HG02852 (cell line): Measurements from ENCODE around the gene APOL1.
"Not testable (repeated sequence)": the region's sequence is repeated elsewhere in the genome, so short reads cannot be mapped to it uniquely, and the experiment has no call there.

ENCODE experiments used
- ATAC-seq: cut with Tn5 transposase; IDR thresholded peaks from one replicate; pipeline ENCODE4 v1.9.1; 2021; ENCODE audit warnings: mild to moderate bottlenecking, moderate library complexity; ENCODE audit not compliant: unreplicated experiment

The APOL1 gene

GRCh38 chr22:36224245-36224644 is 28.7 kb upstream of the APOL1 start:
- ATAC-seq = no peak

DNA sequence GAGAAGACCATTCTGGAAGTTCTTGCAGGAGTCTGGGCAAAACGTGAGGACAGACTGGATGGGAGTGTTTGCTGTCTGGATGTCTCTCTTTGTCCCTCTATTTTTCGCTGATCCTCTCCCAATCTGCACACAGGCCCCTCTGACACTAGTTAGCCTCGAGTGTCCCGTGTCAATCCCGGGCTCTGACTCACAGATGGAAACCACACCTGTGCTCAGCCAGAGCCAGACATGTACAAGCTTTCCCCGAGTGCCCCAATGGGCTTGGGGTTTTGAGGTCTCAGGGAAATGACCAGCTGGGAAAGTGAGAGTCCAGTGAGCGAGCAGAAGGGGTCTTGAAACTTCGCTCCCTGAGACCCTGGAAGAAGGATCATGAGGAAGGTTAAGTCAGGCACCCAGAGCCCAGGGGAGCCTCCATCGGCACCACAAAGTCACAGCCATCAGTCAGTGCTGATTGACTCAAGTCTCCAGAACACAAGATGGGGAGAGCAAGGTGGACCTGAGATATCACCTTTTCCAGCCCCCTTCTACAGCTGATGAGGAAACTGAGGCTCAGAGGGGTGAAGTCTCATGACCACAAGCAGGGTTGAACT is 27.5 kb upstream of the APOL1 start:
- ATAC-seq = no peak

- ATAC-seq = no peak
These were observed 26.7 kb upstream of the APOL1 start for GRCh38 chr22:36226189-36226588.

GRCh38 chr22:36227396-36227795 is 25.5 kb upstream of the APOL1 start:
- no peak for ATAC-seq

DNA sequence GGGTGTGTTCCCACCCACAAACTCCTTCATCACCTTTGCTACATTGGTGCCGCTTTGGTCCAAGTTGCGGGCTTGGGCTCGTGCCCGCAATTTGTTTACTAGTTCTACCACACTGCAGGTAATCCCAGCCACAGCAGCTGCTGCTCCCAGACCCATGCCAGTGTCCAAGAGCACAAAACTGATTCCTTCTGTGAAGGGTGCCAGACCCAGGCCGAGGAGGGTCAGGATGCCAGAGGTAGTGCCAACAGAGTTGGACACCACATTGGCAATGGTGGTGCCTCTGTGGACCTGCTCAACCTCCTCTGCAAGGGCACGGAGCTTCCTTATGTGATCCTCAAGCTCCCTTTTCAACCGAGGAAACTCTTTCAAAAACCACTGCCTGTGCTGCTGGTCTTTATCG is 25.1 kb upstream of the APOL1 start:
- ATAC-seq = no peak

GRCh38 chr22:36228369-36228768 is 24.6 kb upstream of the APOL1 start:
- ATAC-seq = not testable (repeated sequence)

DNA sequence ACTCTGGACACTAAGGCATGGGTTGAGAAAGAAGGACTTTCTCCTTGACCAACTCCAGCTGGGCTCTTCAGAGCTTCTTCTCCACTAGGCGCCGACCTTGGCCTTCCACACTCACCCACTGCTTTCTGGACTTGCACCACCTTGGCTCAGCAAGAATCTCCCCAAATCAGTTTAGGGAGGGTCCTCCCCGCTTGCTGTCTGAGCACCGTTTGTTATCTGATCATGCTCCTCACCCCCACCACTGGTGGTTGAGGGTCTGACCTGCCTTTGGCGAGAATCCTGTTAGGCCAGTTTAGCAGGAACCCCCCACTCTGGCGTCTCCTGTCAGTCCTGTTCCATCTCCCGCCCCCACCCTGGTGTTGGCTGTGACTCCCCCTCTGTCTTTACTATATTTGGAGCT is 24.0 kb upstream of the APOL1 start:
- no peak for ATAC-seq

DNA sequence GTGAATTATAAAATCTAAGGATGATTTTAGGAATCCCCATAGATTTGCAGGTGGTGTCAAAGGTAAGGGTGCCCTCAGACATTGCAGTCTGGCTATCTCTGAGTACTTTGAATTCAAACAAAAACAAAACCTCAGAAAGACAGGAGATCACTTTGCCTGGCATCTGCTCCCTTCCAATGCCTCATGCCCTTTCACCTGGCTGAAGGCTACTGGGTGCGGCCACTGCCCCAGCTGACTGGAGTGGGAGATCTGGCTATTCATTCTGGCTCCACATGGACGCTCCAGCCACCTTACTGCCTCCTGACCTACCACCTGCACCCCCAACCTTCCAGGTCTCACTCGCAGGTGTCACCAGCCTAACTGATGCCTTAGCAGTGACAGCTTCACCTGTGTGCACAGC is 23.3 kb upstream of the APOL1 start:
- not testable (repeated sequence) for ATAC-seq

GRCh38 chr22:36231051-36231450 is 21.9 kb upstream of the APOL1 start:
- ATAC-seq = not testable (repeated sequence)

- ATAC-seq = no peak
These were observed 20.1 kb upstream of the APOL1 start for GRCh38 chr22:36232715-36233401.

DNA sequence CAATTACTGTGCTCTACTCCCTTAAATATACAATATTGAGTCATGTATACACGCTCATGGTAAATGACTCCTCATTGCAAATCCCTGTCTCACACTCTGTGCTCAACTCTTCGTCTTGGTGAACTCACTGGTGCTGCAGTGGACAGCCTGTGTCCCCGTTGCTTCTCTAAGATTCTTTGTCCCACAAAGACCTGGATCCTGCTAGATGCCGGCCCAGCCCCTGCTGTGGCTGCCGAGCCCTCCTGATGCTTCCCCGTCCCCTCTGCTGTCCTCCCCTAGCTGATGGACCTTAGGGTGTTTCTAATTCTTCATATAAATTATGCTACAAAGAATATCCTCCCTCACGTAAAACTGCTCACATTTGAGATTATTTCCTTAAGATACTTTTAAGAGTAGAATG is 19.1 kb upstream of the APOL1 start:
- ATAC-seq = no peak

- no peak for ATAC-seq
These were observed 18.7 kb upstream of the APOL1 start for GRCh38 chr22:36234213-36234612.

DNA sequence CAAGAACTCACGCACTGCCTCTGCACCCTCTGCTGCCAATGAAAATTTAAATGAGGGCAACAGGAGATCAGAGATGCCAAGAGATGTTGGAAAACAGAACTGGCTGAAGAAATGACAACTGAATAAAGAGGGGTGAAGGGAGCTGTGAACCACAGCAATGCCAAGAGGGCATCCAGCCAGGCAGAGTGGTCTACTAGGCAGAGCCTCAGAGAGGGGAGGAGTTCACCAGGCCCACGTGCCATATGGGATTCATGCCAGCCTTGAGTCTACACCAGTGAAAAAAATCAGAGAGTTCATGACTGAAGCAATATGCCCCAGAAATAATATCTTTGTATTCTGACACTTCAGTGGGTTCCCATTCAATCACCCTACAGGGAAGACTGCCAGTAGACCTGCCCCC is 18.0 kb upstream of the APOL1 start:
- no peak for ATAC-seq

GRCh38 chr22:36235585-36235984 is 17.3 kb upstream of the APOL1 start:
- no peak for ATAC-seq

DNA sequence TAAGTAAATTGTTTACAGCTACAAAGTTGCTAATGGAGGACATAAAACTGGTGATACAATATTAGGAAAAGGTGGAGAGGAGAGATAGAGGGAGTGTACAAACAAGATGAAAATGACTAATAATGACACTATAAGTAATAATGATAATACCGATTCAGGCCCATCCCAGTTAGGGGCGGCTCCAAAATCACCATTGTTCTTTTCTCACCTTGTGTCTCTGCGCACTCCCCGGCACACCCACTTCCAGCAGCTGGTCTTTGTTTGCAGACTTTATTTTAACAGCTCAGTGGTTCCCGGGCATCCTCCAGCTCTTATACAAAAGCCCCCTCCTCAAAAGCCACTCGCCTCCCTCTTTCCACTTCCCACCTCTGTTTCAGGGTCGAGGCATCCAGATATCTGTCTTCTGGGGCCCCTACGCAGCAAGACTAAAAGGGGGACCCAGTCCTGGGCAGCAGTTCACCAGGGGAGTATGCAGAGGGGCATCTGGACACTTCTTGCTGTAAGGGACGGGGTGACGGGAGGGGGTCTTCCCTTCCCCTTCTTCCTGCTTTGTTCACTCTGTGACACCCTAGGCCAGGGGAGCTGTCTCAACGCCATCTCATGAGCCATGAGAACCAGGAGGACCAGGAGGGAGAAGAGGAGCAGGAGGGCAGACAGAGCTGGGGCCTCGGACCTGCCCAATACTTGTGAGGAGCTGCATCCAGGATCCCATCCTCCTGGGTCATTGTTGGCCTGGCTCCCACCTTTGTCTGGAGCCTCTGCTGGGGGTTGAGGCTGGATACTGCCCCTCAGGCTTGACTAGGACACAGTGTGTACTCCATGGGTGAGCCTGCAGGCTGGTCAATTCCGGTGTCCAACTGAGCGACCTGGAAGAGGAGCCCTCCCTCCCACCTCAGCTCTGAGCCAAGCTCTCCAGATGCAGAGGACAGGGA is 16.3 kb upstream of the APOL1 start:
- no peak for ATAC-seq

GRCh38 chr22:36237462-36238372 is 15.2 kb upstream of the APOL1 start:
- no peak for ATAC-seq

GRCh38 chr22:36238373-36239149 is 14.4 kb upstream of the APOL1 start:
- ATAC-seq = no peak

- no peak for ATAC-seq
These were observed 13.9 kb upstream of the APOL1 start for GRCh38 chr22:36239150-36239400.

- ATAC-seq = peak; percentile 92
These were observed 13.3 kb upstream of the APOL1 start, which contains the start of gene APOL2 for GRCh38 chr22:36239401-36240171. Gene APOL2, minus strand, starts transcription at chr22:36239527. Its CDS starts 6,365 bp downstream, at chr22:36233162.
